WTC11 (cell line): ENCODE measurements around the gene DNAH1. TPM values are rescaled to one million over a fixed set of nuclear protein-coding genes. Genes with fewer than 3 reads are reported as not detected.

Experiments
- ATAC-seq: fragments of 200-7000 bp; cut with Tn5 transposase; 2 replicates; pipeline ENCODE4 v1.10.0; 2021; ENCODE audit warnings: mild to moderate bottlenecking, moderate library complexity
- CTCF ChIA-PET: fragments of 300-600 bp; sonication (Branson Sonifier 250); formaldehyde crosslinking; loops from one replicate; lab custom pipeline; 2021; ENCODE audit warnings: antibody characterized with exemption; lab: Charles Lee
- POLR2A ChIA-PET: fragments of 350-600 bp; sonication (Branson Sonifier 250); formaldehyde crosslinking; loops from one replicate; lab custom pipeline; 2021; ENCODE audit warnings: antibody characterized with exemption; lab: Charles Lee
- DNase-seq: peaks from one replicate; pipeline ENCODE4 v3.0.0; 2021; ENCODE audit warnings: low spot score
- H3K27ac Mint-ChIP-seq: 2 replicates; pipeline ENCODE4 v1.8.0; 2021; ENCODE audit warnings: mixed read lengths
- H3K27me3 Mint-ChIP-seq: 2 replicates; pipeline ENCODE4 v1.8.0; 2021; ENCODE audit warnings: low read depth, mild to moderate bottlenecking, moderate library complexity, mixed read lengths
- H3K36me3 Mint-ChIP-seq: 2 replicates; pipeline ENCODE4 v1.8.0; 2021; ENCODE audit warnings: mixed read lengths
- H3K4me1 Mint-ChIP-seq: 2 replicates; pipeline ENCODE4 v1.8.0; 2022; ENCODE audit warnings: mixed read lengths
- H3K4me3 Mint-ChIP-seq: 2 replicates; pipeline ENCODE4 v1.8.0; 2021; ENCODE audit warnings: mild to moderate bottlenecking, moderate library complexity, mixed read lengths
- H3K9me3 Mint-ChIP-seq: 2 replicates; pipeline ENCODE4 v1.8.0; 2021; ENCODE audit warnings: mixed read lengths
- AFF4 ChIP-seq: sonication (generic); formaldehyde crosslinking; IDR thresholded peaks from 2 replicates; pipeline ENCODE4 v1.8.1; 2023; ENCODE audit warnings: mild to moderate bottlenecking, missing genetic modification reagents, borderline replicate concordance
- ARID4B ChIP-seq: sonication (generic); formaldehyde crosslinking; IDR thresholded peaks from 2 replicates; pipeline ENCODE4 v1.8.0; 2023; ENCODE audit warnings: missing genetic modification reagents, mild to moderate bottlenecking, borderline replicate concordance
- ATF2 ChIP-seq: sonication (generic); formaldehyde crosslinking; IDR thresholded peaks from 2 replicates; pipeline ENCODE4 v1.8.1; 2022; ENCODE audit warnings: low read depth, missing genetic modification reagents, borderline replicate concordance
- EMX1 ChIP-seq: fragments of 250-450 bp; sonication (Bioruptor Pico); IDR thresholded peaks from 2 replicates; pipeline ENCODE4 v1.8.0; 2021; ENCODE audit warnings: mild to moderate bottlenecking
- FOXJ3 ChIP-seq: sonication (generic); formaldehyde crosslinking; IDR thresholded peaks from 2 replicates; pipeline ENCODE4 v1.9.0; 2021; ENCODE audit warnings: missing genetic modification reagents, mild to moderate bottlenecking, borderline replicate concordance
- HMGXB4 ChIP-seq: sonication (generic); formaldehyde crosslinking; IDR thresholded peaks from 2 replicates; pipeline ENCODE4 v1.8.1; 2023; ENCODE audit warnings: mild to moderate bottlenecking, moderate library complexity, missing genetic modification reagents
- NFATC4 ChIP-seq: fragments of 250-450 bp; sonication (Bioruptor Pico); IDR thresholded peaks from 2 replicates; pipeline ENCODE4 v1.9.0; 2021; ENCODE audit warnings: mild to moderate bottlenecking
- NFE2L1 ChIP-seq: sonication (generic); formaldehyde crosslinking; IDR thresholded peaks from 2 replicates; pipeline ENCODE4 v1.8.1; 2023; ENCODE audit warnings: missing genetic modification reagents
- PREB ChIP-seq: sonication (generic); formaldehyde crosslinking; IDR thresholded peaks from 2 replicates; pipeline ENCODE4 v1.8.1; 2022; ENCODE audit warnings: mild to moderate bottlenecking, missing genetic modification reagents, moderate library complexity, borderline replicate concordance
- TEAD1 ChIP-seq: sonication (generic); formaldehyde crosslinking; IDR thresholded peaks from 2 replicates; pipeline ENCODE4 v1.8.0; 2022; ENCODE audit warnings: mild to moderate bottlenecking, missing genetic modification reagents
- ZBTB21 ChIP-seq: sonication (generic); formaldehyde crosslinking; IDR thresholded peaks from 2 replicates; pipeline ENCODE4 v1.8.1; 2023; ENCODE audit warnings: mild to moderate bottlenecking, missing genetic modification reagents, borderline replicate concordance
- ZNF423 ChIP-seq: fragments of 250-450 bp; sonication (Bioruptor Pico); IDR thresholded peaks from 2 replicates; pipeline ENCODE4 v2.1.2; 2022; ENCODE audit warnings: mild to moderate bottlenecking, moderate library complexity
- total RNA-seq: library from RNA; stranded (reverse); gene quantifications from 3 replicates; pipeline ENCODE4 v1.2.3, GENCODE V29; 2021

The DNAH1 gene
- total RNA-seq, 1 experiment from 2014 or later, result 1.5 TPM

- TF ChIP-seq HMGXB4 (no peak), EMX1 (CRISPR knock-in tag) (no peak), ZNF423 (CRISPR knock-in tag) (no peak)
These were observed 54.4 kb downstream of the DNAH1 start (continued) for GRCh38 chr3:52370531-52370930.

- Mint-ChIP-seq H3K36me3 (no peaks in the 10 kb centered on the region), H3K4me3 (peak overlapping the region; percentile 53), H3K9me3 (no peaks in the 10 kb centered on the region), H3K27ac (no peak overlapping the region), H3K4me1 (peaks cover 22% of the 10 kb centered on the region), H3K27me3 (peaks cover 11% of the 10 kb centered on the region)
- POLR2A ChIA-PET, result no interaction called here
- ATAC-seq, result peak; percentile 55
- peak; percentile 78 for DNase-seq
- CTCF ChIA-PET, result interaction anchor here (0.7 to 3.7 kb wide), 10 partner anchors 9 to 152 kb away, joined by 3 to 51 read pairs (median 6); no protein-coding TSS in a partner anchor
- no peak for TF ChIP-seq NFATC4 (CRISPR knock-in tag)
- TF ChIP-seq TEAD1 (CRISPR knock-in tag), result no peak
- TF ChIP-seq ARID4B, result no peak
- no peak for TF ChIP-seq PREB
- no peak for TF ChIP-seq ZBTB21
- TF ChIP-seq NFE2L1 (CRISPR knock-in tag), result no peak
- TF ChIP-seq AFF4 (CRISPR knock-in tag), result no peak
- TF ChIP-seq ATF2 (CRISPR knock-in tag), result no peak
- TF ChIP-seq FOXJ3 (CRISPR knock-in tag), result no peak
These were observed 56.8 kb downstream of the DNAH1 start for GRCh38 chr3:52372822-52373504.
